Sigmoid colon (tissue), 7 donors: ENCODE results near the gene TFIP11. TPM values are rescaled to one million over a fixed set of nuclear protein-coding genes. Genes with fewer than 3 reads are reported as not detected.

ENCODE experiments used
- DNase-seq: peaks from one replicate; pipeline ENCODE4 v3.0.0-alpha.2; 2019
- H3K27ac ChIP-seq, 4 donors: fragments of 200-600 bp; sonication (generic); one replicate each; pipeline ENCODE4 v1.5.1; 2016 to 2019; ENCODE audit warnings: mild to moderate bottlenecking in 1 of 4
- H3K27me3 ChIP-seq, 3 donors: fragments of 200-600 bp; sonication (generic); one replicate each; pipeline ENCODE4 v1.5.1; 2019; ENCODE audit warnings: mild to moderate bottlenecking in 1 of 3
- H3K36me3 ChIP-seq, 4 donors: fragments of 200-600 bp; sonication (generic); one replicate each; pipeline ENCODE4 v1.5.1; 2016 to 2019
- H3K4me1 ChIP-seq, 4 donors: fragments of 200-600 bp; sonication (generic); one replicate each; pipeline ENCODE4 v1.5.1; 2017 to 2019
- H3K4me3 ChIP-seq, 4 donors: fragments of 200-600 bp; sonication (generic); one replicate each; pipeline ENCODE4 v1.5.1; 2017 to 2019; ENCODE audit warnings: mild to moderate bottlenecking in 2 of 4, moderate library complexity in 1 of 4
- H3K9me3 ChIP-seq, 4 donors: fragments of 200-600 bp in 3 of 4; sonication (generic) in 3 of 4; one replicate each; pipeline versions ENCODE4 v1.5.1 to v1.6.1; 2013 to 2019
- CTCF ChIP-seq, 4 experiments: fragments of 450-650 bp in 3 of 4; fragments of 200-600 bp in 1 of 4; IDR thresholded peaks; one replicate each; pipeline ENCODE4 v1.5.1; 2016 to 2019; ENCODE audit warnings: antibody characterized with exemption in 4 of 4, mild to moderate bottlenecking in 3 of 4, moderate library complexity in 2 of 4
- EP300 ChIP-seq, 4 donors: sonication (generic); formaldehyde crosslinking; IDR thresholded peaks; one replicate each; pipeline ENCODE4 v1.6.1; 2017; ENCODE audit warnings: antibody characterized with exemption in 4 of 4
- POLR2A ChIP-seq, 2 donors: fragments of 450-650 bp; IDR thresholded peaks; one replicate each; pipeline ENCODE4 v1.6.1; 2016; ENCODE audit warnings: antibody characterized with exemption in 2 of 2, mild to moderate bottlenecking in 2 of 2, moderate library complexity in 2 of 2
- POLR2AphosphoS5 ChIP-seq, 4 donors: sonication (generic); formaldehyde crosslinking; IDR thresholded peaks; one replicate each; pipeline ENCODE4 v1.6.1; 2017; ENCODE audit warnings: antibody characterized with exemption in 4 of 4
- WGBS, 2 donors: extraction: QIAGEN DNeasy Blood & Tissue Kit; methylation state at CpG; one replicate each; pipeline ENCODE4 v1.1.7; 2013; 5-methylcytosine and 5-hydroxymethylcytosine counted together
- intact Hi-C: fragments of 100-400 bp; cut with DNase I; formaldehyde crosslinking; loops from one replicate; pipeline ENCODE4 v1.15.1; 2023
- polyA plus RNA-seq, 3 donors: library from polyadenylated mRNA; stranded (reverse); fragments of 200-250 nt; gene quantifications; one replicate each; pipeline ENCODE4 v1.2.3, GENCODE V29; 2013
- total RNA-seq, 4 donors: library from RNA; depleted of rRNA; stranded (reverse); fragments of >200 nt; gene quantifications; one replicate each; pipeline ENCODE4 v1.1.0, GENCODE V29; 2016
- donor health status: healthy with polysubstance abuse.
- donor health status: Bipolar disorder and iron deficiency.
- donor health status: healthy.

TFIP11 gene
- total and polyA plus RNA-seq, 7 donors: 8.4 to 19.1 (median 15.0) TPM

DNA sequence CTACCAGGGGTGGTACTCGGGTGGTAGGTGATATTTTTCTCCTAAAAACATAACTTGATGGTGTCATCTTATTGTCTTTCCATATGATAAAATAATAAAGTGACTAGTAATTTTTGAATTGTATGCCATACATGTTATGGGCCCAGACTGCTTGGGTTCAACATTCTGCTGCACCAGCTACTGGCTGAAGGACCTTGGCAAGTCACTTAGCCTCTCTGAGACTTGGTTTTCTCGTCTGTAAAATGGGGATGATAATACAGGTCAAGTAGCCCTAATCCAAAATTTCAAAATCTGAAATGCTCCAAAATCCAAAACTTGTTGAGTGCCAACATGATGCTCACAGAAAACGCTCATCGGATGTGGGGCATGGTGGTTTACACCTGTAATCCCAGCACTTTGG lies 35.6 kb upstream of the TFIP11 start:
- H3K4me1 ChIP-seq: no peaks in the 10 kb centered on the region
- WGBS, 2 donors: 93 to 96% methylated on average over 4 of the region's 4 CpGs

DNA sequence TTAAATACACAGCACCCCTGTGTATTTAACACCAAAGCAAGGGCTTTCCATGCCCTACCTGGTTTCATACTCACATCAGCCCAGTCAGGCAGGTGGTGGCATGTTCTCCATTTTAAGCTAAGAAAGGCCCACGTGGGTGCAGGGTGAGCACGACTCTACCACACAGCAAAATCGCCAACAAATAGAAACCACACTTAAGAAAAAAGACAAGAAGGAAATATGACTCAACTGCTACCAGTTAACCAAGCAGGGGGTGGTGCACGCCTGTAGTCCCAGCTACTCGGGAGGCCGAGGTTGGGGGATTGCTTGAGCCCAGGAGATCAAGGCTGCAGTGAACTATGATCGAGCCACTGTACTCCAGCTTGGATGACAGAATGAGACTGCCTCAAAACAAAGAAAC lies 35.2 kb upstream of the TFIP11 start:
- TF ChIP-seq EP300 (IDR thresholded peaks at IDR 0.05): no peak
- no peak for TF ChIP-seq CTCF (IDR thresholded peaks at IDR 0.05)
- no peak for TF ChIP-seq POLR2A (IDR thresholded peaks at IDR 0.05)
- TF ChIP-seq POLR2AphosphoS5 (IDR thresholded peaks at IDR 0.05): no peak
- Histone ChIP-seq H3K4me1 (no peaks in the 10 kb centered on the region), H3K27me3 (no peaks in the 10 kb centered on the region), H3K4me3 (no peak overlapping the region), H3K36me3 (no peaks in the 10 kb centered on the region), H3K27ac (no peak overlapping the region), H3K9me3 (no peaks in the 10 kb centered on the region)
- DNase-seq: no peak
- intact Hi-C loops: no loop called here
- 73 to 87% methylated on average over 7 of the region's 7 CpGs for WGBS, 2 donors

More for the DNA sequence above, 35.6 kb upstream of the TFIP11 start:
- DNase-seq: no peak
- no peak for TF ChIP-seq EP300 (IDR thresholded peaks at IDR 0.05)
- TF ChIP-seq POLR2AphosphoS5 (IDR thresholded peaks at IDR 0.05): no peak
- TF ChIP-seq POLR2A (IDR thresholded peaks at IDR 0.05): no peak
- TF ChIP-seq CTCF (IDR thresholded peaks at IDR 0.05): no peak
- Histone ChIP-seq H3K4me3 (no peak overlapping the region), H3K9me3 (no peaks in the 10 kb centered on the region), H3K27me3 (no peaks in the 10 kb centered on the region), H3K36me3 (no peaks in the 10 kb centered on the region), H3K27ac (no peak overlapping the region)
- intact Hi-C loops: no loop called here

DNA sequence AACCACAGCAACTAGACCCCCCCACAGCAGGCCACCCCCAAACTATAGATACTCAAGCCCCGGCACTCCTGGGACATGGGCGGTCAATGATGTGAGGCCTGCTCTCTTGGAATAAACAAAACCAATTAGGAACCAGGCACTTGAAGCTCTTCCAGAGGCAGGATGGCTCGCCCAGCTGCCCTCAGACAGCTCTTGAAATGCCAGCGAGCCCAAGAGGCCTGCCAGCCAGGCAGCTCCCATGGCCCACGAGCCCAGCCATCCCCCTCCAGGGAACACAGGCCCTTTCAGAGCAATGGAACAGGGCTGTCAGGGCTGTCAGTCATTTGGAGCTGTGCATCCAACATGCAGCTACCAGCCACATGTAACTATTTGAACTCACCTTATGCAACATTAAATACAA lies 34.0 kb upstream of the TFIP11 start:
- Histone ChIP-seq H3K4me1 (no peaks in the 10 kb centered on the region), H3K36me3 (no peaks in the 10 kb centered on the region), H3K9me3 (no peaks in the 10 kb centered on the region), H3K27me3 (no peaks in the 10 kb centered on the region), H3K4me3 (no peak overlapping the region), H3K27ac (no peak overlapping the region)
- intact Hi-C loops: no loop called here
- WGBS, 2 donors: 90 to 91% methylated on average over 5 of the region's 5 CpGs
- no peak for DNase-seq
- TF ChIP-seq CTCF (IDR thresholded peaks at IDR 0.05) (no peak), POLR2AphosphoS5 (IDR thresholded peaks at IDR 0.05) (no peak), EP300 (IDR thresholded peaks at IDR 0.05) (no peak), POLR2A (IDR thresholded peaks at IDR 0.05) (no peak)

DNA sequence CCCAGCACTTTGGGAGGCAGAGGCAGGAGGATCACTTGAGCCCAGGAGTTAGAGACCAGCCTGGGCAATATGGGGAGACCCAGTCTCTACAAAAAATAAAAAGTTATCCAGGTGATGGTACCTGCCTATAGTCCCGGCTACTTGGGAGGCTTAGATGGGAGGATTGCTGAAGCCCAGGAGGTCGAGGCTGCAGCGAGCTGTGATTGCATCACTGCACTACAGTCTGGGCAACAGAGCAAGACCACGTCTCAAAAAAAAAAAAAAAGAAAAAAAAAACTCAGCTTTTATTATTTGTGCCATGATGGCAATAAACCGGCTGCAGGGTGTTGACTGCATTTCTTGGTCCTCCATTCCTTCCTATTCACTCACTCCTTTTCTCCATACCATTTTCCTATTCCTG lies 33.6 kb upstream of the TFIP11 start:
- no peaks in the 10 kb centered on the region for H3K9me3 ChIP-seq
- no peak overlapping the region for H3K4me3 ChIP-seq
- H3K27me3 ChIP-seq: no peaks in the 10 kb centered on the region
- TF ChIP-seq EP300 (IDR thresholded peaks at IDR 0.05) (no peak), CTCF (IDR thresholded peaks at IDR 0.05) (no peak), POLR2AphosphoS5 (IDR thresholded peaks at IDR 0.05) (no peak), POLR2A (IDR thresholded peaks at IDR 0.05) (no peak)
- H3K27ac ChIP-seq: no peak overlapping the region
- intact Hi-C loops: no loop called here
- no peaks in the 10 kb centered on the region for H3K4me1 ChIP-seq
- 78 to 83% methylated on average over 5 of the region's 5 CpGs for WGBS, 2 donors
- no peak for DNase-seq
- H3K36me3 ChIP-seq: peaks cover 0 to 3% (median 0%) of the 10 kb centered on the region in 4 donors

GRCh38 chr22:26545385-26545784 lies 33.1 kb upstream of the TFIP11 start:
- Histone ChIP-seq H3K27me3 (no peaks in the 10 kb centered on the region), H3K27ac (no peak overlapping the region), H3K9me3 (no peaks in the 10 kb centered on the region), H3K36me3 (peaks cover 0 to 8% (median 0%) of the 10 kb centered on the region in 4 donors), H3K4me1 (no peaks in the 10 kb centered on the region), H3K4me3 (no peak overlapping the region)
- WGBS, 2 donors: 73 to 82% methylated on average over 2 of the region's 2 CpGs
- DNase-seq: no peak
- TF ChIP-seq POLR2AphosphoS5 (IDR thresholded peaks at IDR 0.05): no peak
- intact Hi-C loops: no loop called here
